ENCODE data around the gene MECR. TPM values are rescaled to one million over a fixed set of nuclear protein-coding genes. Genes with fewer than 3 reads are reported as not detected.

Gene MECR
- total RNA-seq, 1 experiment from 2014 or later, result 25.3 TPM

DNA sequence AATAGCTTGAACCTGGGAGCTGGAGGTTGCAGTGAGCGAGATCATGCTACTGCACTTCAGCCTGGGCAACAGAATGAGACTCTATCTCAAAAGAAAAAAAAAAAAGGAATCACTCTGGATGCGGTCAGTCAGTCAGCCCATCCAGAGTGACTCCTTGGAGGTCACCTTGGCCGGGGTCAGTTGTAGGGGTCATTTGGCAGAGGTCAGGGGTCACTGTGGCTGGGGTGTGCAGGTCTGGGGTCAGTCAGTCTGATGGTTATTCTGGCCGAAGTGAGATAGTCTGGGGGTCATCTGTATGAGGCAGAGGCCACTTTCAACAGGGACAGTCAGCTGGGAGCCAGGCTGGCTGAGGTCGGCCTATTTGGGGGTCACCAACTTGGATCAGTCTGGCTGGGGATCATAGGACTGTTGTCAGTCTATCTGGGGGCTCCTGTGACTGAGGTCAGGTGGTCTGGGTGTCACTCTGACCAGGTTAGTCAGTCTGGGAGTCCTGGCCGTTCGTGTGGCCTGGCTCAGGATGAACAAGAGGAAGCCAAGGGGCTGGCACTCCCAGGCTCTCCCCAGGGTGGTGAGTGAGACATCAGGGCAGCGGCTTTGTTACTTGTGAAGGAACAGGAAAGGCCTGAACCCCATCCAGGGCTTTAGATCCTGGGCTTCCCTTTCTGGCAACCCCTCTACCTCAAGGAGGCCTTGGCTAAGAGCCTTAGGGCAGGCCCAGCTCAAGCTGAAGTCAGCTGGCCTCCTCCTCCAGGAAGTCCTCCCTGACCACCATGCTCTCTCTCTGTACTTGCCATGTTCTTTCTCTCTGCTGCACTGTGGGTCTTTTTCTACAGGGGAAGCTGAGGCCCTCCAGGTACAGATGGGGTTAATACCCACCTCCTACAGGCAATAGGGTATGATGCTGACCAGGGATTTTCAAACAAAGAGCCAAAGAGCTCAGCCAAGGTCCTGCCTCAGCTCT lies 20.7 kb upstream of the MECR start:
- Histone ChIP-seq H3K79me2 (ENCODE audit: low read length) (no peaks in the 10 kb centered on the region), H3K27me3 (ENCODE audit: low read length) (no peaks in the 10 kb centered on the region), H3K9me2 (replicated peaks; ENCODE audit: insufficient read depth, low read length) (no peaks in the 10 kb centered on the region), H3K27ac (ENCODE audit: low read length) (no peak overlapping the region), H3K36me3 (ENCODE audit: insufficient read depth, low read length) (no peaks in the 10 kb centered on the region), H3K4me3 (ENCODE audit: low read length) (no peak overlapping the region), H3K4me1 (ENCODE audit: low read length) (no peaks in the 10 kb centered on the region), H3K9ac (ENCODE audit: low read length) (no peak overlapping the region), H4K20me1 (ENCODE audit: insufficient read depth, low read depth, low read length) (no peaks in the 10 kb centered on the region), H3K4me2 (ENCODE audit: low read depth, low read length, poor library complexity, severe bottlenecking) (no peak overlapping the region), H2AFZ (ENCODE audit: low read length) (no peak overlapping the region), H3K9me3 (ENCODE audit: low read length) (no peaks in the 10 kb centered on the region)
- DNase-seq, result no peak

DNA sequence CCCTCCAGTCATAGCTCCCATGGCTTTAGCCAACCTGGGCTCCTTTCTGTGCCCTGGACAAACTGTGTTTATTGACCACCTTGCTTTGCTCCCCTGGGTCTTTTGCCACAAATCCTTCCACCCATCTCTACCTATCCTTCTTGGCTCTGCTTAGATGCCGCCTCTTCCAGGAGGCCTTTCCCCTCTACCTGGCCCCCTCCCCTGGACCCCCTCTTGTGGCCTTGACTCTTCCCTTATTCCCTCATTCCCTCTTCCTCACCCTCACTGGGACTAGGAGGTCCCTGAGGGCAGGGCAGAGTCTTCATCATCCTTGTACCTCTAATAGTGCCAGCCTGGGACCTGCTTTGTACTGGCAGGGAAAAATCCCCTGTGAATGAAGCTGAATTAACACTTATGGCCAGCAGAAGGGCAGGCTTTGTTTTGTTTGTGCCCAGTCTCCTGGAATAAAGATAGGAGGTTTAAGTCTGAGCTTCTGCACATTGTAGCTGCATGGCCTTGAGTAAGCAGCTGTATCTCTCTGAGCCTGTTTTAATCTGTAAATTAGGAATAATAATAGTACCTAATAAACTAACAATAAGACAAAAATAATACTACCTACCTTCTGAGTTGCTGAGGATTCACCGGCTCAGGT lies 19.3 kb upstream of the MECR start:
- Histone ChIP-seq H3K4me3 (ENCODE audit: low read length) (no peak overlapping the region), H3K4me1 (ENCODE audit: low read length) (no peaks in the 10 kb centered on the region), H3K9me3 (ENCODE audit: low read length) (no peaks in the 10 kb centered on the region), H4K20me1 (ENCODE audit: insufficient read depth, low read depth, low read length) (no peaks in the 10 kb centered on the region), H3K9me2 (replicated peaks; ENCODE audit: insufficient read depth, low read length) (no peaks in the 10 kb centered on the region), H3K9ac (ENCODE audit: low read length) (no peak overlapping the region), H3K27me3 (ENCODE audit: low read length) (no peaks in the 10 kb centered on the region), H2AFZ (ENCODE audit: low read length) (no peak overlapping the region), H3K36me3 (ENCODE audit: insufficient read depth, low read length) (no peaks in the 10 kb centered on the region), H3K79me2 (ENCODE audit: low read length) (no peaks in the 10 kb centered on the region), H3K4me2 (ENCODE audit: low read depth, low read length, poor library complexity, severe bottlenecking) (no peak overlapping the region), H3K27ac (ENCODE audit: low read length) (no peak overlapping the region)
- peak; percentile 24 for DNase-seq

DNA sequence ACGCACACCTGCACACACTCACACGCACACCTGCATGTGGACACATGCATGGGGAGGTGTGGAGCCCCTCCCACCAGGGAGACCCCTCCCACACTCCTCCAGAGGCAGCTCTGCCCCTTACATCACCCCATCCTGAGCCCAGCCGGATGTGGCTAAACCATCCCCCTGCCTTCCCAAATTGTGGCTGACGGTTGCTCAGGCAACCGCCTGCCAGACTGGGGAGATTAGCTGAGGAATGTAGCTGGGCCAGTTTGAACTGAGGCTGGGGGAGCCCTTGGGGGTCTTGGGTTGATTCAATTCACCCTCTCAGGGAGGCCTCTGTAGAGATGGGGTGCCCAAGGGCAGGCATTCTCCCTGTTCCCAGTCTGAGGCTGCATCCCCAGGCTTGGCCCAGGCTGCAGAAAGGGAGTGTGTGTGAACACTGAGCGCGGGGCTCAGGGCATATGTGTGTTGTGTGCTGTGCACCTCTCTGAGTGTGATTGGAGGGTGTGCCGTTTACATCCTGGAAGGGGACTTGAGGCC lies 18.5 kb upstream of the MECR start:
- Histone ChIP-seq H3K4me3 (ENCODE audit: low read length) (no peak overlapping the region), H3K27ac (ENCODE audit: low read length) (no peak overlapping the region), H3K27me3 (ENCODE audit: low read length) (no peaks in the 10 kb centered on the region), H4K20me1 (ENCODE audit: insufficient read depth, low read depth, low read length) (no peaks in the 10 kb centered on the region), H3K4me1 (ENCODE audit: low read length) (no peaks in the 10 kb centered on the region), H3K9me2 (replicated peaks; ENCODE audit: insufficient read depth, low read length) (no peaks in the 10 kb centered on the region), H3K4me2 (ENCODE audit: low read depth, low read length, poor library complexity, severe bottlenecking) (no peak overlapping the region), H2AFZ (ENCODE audit: low read length) (no peak overlapping the region), H3K79me2 (ENCODE audit: low read length) (no peaks in the 10 kb centered on the region), H3K9me3 (ENCODE audit: low read length) (no peaks in the 10 kb centered on the region), H3K9ac (ENCODE audit: low read length) (no peak overlapping the region), H3K36me3 (ENCODE audit: insufficient read depth, low read length) (no peaks in the 10 kb centered on the region)
- DNase-seq, result no peak

- Histone ChIP-seq H3K4me3 (ENCODE audit: low read length) (no peak overlapping the region), H3K27ac (ENCODE audit: low read length) (no peak overlapping the region), H3K4me1 (ENCODE audit: low read length) (no peaks in the 10 kb centered on the region), H4K20me1 (ENCODE audit: insufficient read depth, low read depth, low read length) (no peaks in the 10 kb centered on the region), H2AFZ (ENCODE audit: low read length) (no peak overlapping the region), H3K36me3 (ENCODE audit: insufficient read depth, low read length) (no peaks in the 10 kb centered on the region), H3K27me3 (ENCODE audit: low read length) (no peaks in the 10 kb centered on the region), H3K79me2 (ENCODE audit: low read length) (no peaks in the 10 kb centered on the region), H3K9me3 (ENCODE audit: low read length) (no peaks in the 10 kb centered on the region), H3K9ac (ENCODE audit: low read length) (no peak overlapping the region), H3K4me2 (ENCODE audit: low read depth, low read length, poor library complexity, severe bottlenecking) (no peak overlapping the region), H3K9me2 (replicated peaks; ENCODE audit: insufficient read depth, low read length) (no peaks in the 10 kb centered on the region)
- DNase-seq, result no peak
Observed at GRCh38 chr1:29248409-29248808, 17.7 kb upstream of the MECR start.

DNA sequence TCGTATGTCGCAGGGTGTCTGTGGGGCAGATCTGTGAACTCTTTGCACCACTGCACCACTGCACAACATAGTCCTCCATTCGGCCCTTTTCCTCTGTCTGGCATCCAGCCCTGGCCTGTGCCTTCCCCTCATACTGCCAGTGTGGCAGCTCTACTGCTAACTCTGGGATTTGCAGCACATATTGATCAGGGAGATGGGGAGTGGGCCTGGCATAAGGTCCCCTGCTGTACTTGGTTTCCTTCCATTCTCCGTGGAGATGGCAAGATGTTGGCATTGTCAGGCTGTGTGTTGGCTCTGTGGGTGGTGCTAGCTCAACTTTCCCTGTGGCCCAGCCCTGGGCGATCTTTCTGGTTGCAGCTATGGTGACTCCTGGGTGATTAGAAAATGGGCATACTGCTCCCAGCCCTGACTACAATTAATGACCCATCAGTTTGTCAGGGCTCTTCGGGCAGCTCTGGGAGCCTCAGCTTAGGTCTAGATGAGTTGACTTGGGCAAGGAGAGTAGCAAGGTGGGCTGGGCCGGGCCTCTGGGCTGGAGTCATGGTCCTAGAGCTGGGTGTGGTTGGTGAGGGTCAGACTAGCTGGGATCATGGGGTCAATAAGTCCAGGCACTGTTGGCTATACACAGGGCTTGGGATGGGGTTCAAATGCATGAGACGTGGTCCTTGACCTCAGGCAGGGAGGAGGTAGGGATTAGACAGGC lies 17.0 kb upstream of the MECR start:
- Histone ChIP-seq H3K4me3 (ENCODE audit: low read length) (no peak overlapping the region), H3K36me3 (ENCODE audit: insufficient read depth, low read length) (no peaks in the 10 kb centered on the region), H3K27me3 (ENCODE audit: low read length) (no peaks in the 10 kb centered on the region), H4K20me1 (ENCODE audit: insufficient read depth, low read depth, low read length) (no peaks in the 10 kb centered on the region), H3K4me1 (ENCODE audit: low read length) (no peaks in the 10 kb centered on the region), H3K27ac (ENCODE audit: low read length) (no peak overlapping the region), H3K9me2 (replicated peaks; ENCODE audit: insufficient read depth, low read length) (no peaks in the 10 kb centered on the region), H3K79me2 (ENCODE audit: low read length) (no peaks in the 10 kb centered on the region), H3K9ac (ENCODE audit: low read length) (no peak overlapping the region), H3K4me2 (ENCODE audit: low read depth, low read length, poor library complexity, severe bottlenecking) (no peak overlapping the region), H3K9me3 (ENCODE audit: low read length) (no peaks in the 10 kb centered on the region), H2AFZ (ENCODE audit: low read length) (no peak overlapping the region)
- DNase-seq, result no peak

GRCh38 chr1:29247044-29247443 lies 16.3 kb upstream of the MECR start:
- no peak overlapping the region for H3K4me3 ChIP-seq (ENCODE audit: low read length)
- H3K4me1 ChIP-seq (ENCODE audit: low read length), result no peaks in the 10 kb centered on the region
- no peaks in the 10 kb centered on the region for H3K36me3 ChIP-seq (ENCODE audit: insufficient read depth, low read length)
- no peak overlapping the region for H3K4me2 ChIP-seq (ENCODE audit: low read depth, low read length, poor library complexity, severe bottlenecking)
- H4K20me1 ChIP-seq (ENCODE audit: insufficient read depth, low read depth, low read length), result no peaks in the 10 kb centered on the region
- no peak for DNase-seq
- H3K27ac ChIP-seq (ENCODE audit: low read length), result no peak overlapping the region
- no peaks in the 10 kb centered on the region for H3K79me2 ChIP-seq (ENCODE audit: low read length)
- H3K9me3 ChIP-seq (ENCODE audit: low read length), result no peaks in the 10 kb centered on the region
- no peaks in the 10 kb centered on the region for H3K9me2 ChIP-seq (replicated peaks; ENCODE audit: insufficient read depth, low read length)
- H3K27me3 ChIP-seq (ENCODE audit: low read length), result no peaks in the 10 kb centered on the region
- H2AFZ ChIP-seq (ENCODE audit: low read length), result no peak overlapping the region
- H3K9ac ChIP-seq (ENCODE audit: low read length), result no peak overlapping the region

DNA sequence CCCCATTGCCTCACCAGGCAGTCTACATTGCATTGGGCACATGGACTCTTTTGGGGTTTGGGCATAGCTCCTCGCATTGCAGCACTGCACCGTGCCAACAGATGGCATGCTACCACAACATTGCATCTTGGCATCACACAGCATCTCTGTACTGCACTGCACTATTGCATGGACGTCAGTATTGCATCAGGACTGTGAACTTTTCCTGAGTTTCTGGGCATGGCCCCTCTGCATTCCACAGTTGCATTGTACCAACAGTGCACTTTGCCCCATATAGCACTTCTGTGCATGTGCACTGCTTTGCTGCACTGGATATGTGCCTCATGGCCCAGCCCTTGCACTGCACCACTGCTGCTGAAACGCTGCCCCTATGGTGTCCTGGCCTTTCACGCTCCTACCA lies 15.1 kb upstream of the MECR start:
- no peaks in the 10 kb centered on the region for H3K4me1 ChIP-seq (ENCODE audit: low read length)
- H3K4me3 ChIP-seq (ENCODE audit: low read length), result no peak overlapping the region
- H2AFZ ChIP-seq (ENCODE audit: low read length), result no peak overlapping the region
- H3K79me2 ChIP-seq (ENCODE audit: low read length), result no peaks in the 10 kb centered on the region
- no peak overlapping the region for H3K27ac ChIP-seq (ENCODE audit: low read length)
- no peaks in the 10 kb centered on the region for H4K20me1 ChIP-seq (ENCODE audit: insufficient read depth, low read depth, low read length)
- no peaks in the 10 kb centered on the region for H3K27me3 ChIP-seq (ENCODE audit: low read length)
- no peaks in the 10 kb centered on the region for H3K36me3 ChIP-seq (ENCODE audit: insufficient read depth, low read length)
- no peak overlapping the region for H3K9ac ChIP-seq (ENCODE audit: low read length)
- H3K4me2 ChIP-seq (ENCODE audit: low read depth, low read length, poor library complexity, severe bottlenecking), result no peak overlapping the region
- no peaks in the 10 kb centered on the region for H3K9me2 ChIP-seq (replicated peaks; ENCODE audit: insufficient read depth, low read length)
- no peaks in the 10 kb centered on the region for H3K9me3 ChIP-seq (ENCODE audit: low read length)
- peak; percentile 71 for DNase-seq

GRCh38 chr1:29245261-29245660 lies 14.5 kb upstream of the MECR start:
- no peak overlapping the region for H2AFZ ChIP-seq (ENCODE audit: low read length)
- H3K4me2 ChIP-seq (ENCODE audit: low read depth, low read length, poor library complexity, severe bottlenecking), result no peak overlapping the region
- H3K4me1 ChIP-seq (ENCODE audit: low read length), result no peaks in the 10 kb centered on the region
- H4K20me1 ChIP-seq (ENCODE audit: insufficient read depth, low read depth, low read length), result no peaks in the 10 kb centered on the region
- H3K9ac ChIP-seq (ENCODE audit: low read length), result no peak overlapping the region
- no peak for DNase-seq
- no peaks in the 10 kb centered on the region for H3K9me3 ChIP-seq (ENCODE audit: low read length)
- H3K79me2 ChIP-seq (ENCODE audit: low read length), result no peaks in the 10 kb centered on the region
- no peak overlapping the region for H3K27ac ChIP-seq (ENCODE audit: low read length)
- no peak overlapping the region for H3K4me3 ChIP-seq (ENCODE audit: low read length)
- no peaks in the 10 kb centered on the region for H3K36me3 ChIP-seq (ENCODE audit: insufficient read depth, low read length)
- no peaks in the 10 kb centered on the region for H3K9me2 ChIP-seq (replicated peaks; ENCODE audit: insufficient read depth, low read length)
- no peaks in the 10 kb centered on the region for H3K27me3 ChIP-seq (ENCODE audit: low read length)
